HG03103 (cell line): ENCODE data around the gene NFX1.

Experiments used
- ATAC-seq: cut with Tn5 transposase; IDR thresholded peaks from one replicate; pipeline ENCODE4 v1.9.1; 2021; ENCODE audit warnings: low read depth; ENCODE audit not compliant: unreplicated experiment

NFX1 gene

DNA sequence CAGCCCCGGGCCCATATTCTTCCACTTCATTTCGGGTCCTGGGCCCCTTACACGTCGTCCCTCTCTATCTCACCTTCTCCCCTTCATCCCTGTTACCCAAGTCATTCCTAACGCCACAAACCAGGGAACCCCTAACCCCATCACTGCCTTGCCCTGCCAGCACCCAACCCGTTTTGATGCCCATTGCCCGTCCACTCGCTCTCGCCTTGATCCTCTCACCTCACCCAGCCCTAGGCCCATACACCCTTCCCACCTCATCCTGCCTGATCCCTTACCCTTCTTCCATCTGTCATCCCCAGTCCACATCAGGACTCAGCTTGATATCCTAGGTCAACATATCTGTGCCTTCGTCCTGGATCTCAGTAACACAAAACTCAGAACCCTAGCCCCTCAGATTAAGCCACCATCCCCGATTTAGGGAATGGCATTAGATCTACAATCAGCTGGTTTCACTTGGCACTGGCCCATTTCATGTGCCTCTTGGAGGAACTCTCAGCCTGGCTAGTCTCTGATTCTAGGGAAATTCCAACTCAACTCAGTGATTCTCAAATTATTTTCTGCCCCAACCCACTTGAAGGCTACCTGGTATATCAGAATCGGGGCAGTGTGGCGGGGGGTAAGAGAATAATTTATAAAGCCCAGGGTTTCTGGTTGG is 25.0 kb upstream of the NFX1 start:
- ATAC-seq = no peak

DNA sequence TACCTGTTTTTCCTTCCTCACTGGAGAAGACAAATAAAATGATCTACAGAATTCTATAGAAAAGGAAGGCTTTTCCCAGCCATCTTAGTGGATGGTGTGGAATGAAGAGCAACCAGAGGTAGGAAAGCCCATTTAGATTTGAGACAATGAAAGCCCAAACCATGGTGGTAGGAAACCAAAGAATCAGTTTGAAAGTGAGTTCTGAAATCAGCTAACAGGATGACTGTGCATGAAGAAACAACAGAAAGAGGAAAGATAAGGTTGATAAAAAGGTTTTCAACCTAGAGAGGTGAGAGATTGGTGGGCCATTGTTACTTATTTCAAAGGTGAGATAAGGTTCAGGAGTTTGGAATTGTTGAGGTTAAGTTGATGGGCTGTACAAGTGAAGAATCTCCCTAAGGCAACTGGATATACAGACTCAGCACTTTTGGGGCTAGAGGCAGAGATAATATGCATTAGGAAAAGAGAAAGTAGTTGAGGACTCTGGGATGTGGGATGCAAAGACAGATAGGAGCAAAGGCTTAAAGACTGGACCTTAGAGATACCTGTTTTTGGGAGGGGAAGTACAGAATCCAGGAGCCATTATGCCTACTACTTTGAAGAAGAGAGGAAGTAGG is 23.1 kb upstream of the NFX1 start:
- ATAC-seq = no peak

DNA sequence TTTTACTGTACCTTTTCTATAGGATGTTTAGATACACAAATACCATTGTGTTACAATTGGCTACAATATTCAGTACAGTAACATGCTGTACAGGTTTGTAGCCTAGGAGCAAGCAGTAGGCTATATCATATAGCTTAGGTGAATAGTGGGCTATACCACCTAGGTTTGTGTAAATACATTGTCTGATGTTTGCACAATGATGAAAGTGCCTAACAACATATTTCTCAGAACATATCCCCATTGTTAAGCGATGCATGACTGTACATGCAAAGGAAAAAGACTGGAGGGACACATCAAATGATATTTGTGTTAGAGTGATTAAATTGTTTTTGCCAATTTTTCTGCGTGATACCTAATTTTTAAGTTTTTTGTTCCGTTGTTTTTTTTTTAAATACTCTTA is 20.2 kb upstream of the NFX1 start:
- ATAC-seq = no peak

- ATAC-seq = no peak
These were observed 18.3 kb upstream of the NFX1 start for GRCh38 chr9:33272061-33272460.

DNA sequence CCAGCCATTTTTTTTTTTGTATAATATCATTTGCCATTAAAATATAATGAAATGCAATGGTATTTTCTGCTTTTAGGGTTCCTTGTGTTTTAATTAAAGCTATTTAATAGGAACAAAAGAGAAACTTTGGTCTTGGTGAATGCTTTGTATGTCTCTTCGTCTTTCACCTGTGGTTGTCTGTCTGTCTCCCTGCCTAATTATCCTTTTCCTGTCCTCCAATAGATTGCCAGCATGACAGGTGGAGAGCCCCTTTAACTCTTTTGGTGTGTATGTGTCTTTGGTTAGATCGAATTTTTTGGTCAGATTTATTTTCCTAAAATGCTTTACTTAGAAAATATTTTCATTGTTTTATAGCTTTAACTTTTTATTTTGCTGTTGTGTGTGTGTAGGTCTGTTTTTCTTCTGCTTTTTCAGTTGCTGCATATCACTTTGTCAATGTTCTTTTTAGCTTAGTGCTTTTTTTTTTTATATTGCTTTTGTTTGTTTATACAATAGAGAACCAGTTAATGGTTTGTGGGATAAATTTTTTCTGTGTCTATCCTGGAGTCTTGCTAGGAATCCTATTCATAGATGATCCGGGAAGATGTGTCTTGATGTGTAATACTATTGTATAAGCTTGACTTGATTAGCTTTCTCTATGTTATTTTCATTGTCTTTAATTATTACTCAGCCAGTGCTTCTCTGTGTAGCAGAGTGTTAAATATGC is 16.9 kb upstream of the NFX1 start:
- ATAC-seq = no peak

GRCh38 chr9:33273972-33274328 is 16.4 kb upstream of the NFX1 start:
- ATAC-seq = no peak

GRCh38 chr9:33277484-33277883 is 12.8 kb upstream of the NFX1 start:
- no peak for ATAC-seq

DNA sequence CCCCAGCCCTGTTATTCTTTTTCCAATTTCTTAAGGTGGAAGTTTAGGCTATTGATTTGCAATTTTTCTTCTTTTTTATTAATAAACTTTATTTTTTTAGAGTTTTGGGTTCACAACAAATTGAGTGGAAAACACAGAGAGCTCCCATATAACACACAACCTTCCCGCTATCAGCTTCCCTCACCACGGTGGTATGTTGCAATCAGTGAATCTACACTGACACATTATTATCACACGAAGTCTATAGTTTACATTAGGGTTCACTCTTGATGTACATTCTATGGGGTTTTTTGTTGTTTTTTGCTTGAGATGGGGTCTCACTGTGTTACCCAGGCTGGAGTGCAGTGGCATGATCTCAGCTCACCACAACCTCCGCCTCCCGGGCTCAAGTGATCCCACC is 4.8 kb upstream of the NFX1 start:
- no peak for ATAC-seq

DNA sequence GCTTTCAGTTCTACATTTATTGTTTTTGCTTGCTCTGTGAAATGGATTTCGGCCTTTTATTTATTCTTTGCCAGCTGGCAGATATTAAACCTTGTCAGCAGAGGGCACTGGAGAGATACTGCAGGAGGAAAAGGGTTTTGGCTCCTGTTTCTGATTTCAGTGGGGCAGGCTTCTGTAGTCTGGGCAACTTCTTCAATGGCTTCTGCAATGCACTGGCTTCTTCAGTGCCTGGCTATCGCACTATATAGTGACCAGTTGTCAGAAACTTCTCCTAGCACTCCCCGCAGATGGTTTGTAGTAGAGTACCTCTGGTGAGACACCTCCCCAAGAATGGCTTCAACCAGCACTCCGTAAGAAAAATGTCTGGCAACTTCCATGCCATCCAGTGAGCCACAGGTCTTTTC is 3.2 kb upstream of the NFX1 start:
- no peak for ATAC-seq

DNA sequence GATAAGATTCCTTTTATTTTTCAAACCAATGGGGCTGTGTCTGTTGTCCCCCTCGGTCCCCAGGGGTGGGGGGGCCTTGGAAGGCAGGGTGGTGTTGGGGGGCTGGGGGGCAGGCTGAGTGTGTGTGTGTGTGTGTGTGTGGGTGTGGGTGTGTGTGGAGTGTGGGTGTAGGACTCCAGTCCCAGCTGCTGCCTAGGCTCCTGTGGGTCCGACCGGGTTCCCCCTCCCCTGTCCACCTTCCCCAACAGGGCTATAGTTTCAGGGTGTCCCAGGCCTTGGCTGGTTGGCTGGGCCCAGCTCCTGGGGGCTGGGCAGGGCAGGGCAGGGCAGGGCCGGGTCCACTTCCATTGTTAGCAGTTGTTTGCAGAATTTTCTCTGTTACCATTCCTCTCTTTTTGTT is 2.1 kb upstream of the NFX1 start:
- ATAC-seq = no peak

DNA sequence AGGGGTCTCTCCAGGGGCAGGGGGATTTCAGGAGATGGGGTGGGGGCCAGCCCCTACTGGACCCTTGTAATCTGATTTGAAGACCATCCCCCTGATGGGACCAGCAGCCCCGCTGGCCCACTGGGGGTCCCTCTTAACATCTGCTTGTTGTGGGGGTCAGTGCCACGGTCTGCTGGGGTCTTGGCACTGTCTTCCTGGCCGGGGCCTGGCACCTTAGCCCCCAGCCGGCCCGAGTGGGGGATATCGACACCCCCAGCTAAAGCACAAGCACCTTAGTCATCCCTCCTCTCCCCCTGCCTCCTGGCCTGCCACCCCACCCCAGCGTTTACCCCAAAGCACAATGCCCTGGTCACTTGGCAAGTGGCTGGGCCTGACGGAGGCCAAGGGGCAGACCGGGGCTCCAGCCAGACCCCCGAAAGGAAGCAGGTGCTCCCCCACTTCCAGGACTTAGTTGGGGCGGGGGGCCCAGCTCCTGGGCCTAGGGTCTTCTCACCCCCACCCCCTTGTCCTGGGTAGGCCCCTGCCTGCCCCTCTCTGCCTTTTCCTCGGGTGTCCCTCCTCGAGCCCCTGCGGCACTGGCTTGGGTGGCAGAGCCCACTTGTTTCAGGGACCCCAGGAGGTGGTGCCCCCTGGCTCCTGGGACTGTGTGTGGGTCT is 1.4 kb upstream of the NFX1 start:
- no peak for ATAC-seq

- ATAC-seq = no peak
These were observed 820 bp upstream of the NFX1 start for GRCh38 chr9:33289496-33289895.

DNA sequence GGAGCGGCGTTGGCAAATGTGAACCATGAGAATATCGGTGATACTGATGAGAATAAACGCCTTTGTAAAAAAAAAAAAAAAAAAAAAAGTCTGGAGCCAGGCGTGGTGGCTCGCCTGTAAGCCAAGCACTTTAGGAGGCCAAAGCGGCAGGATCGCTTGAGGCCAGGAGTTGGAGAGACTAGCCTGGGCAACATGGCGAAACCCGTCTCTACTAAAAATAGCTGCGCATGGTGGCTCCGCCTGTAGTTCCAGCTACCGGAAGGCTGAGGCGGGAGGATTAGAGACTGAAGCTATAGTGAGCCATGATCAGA is 425 bp upstream of the NFX1 start:
- peak; percentile 23 for ATAC-seq

DNA sequence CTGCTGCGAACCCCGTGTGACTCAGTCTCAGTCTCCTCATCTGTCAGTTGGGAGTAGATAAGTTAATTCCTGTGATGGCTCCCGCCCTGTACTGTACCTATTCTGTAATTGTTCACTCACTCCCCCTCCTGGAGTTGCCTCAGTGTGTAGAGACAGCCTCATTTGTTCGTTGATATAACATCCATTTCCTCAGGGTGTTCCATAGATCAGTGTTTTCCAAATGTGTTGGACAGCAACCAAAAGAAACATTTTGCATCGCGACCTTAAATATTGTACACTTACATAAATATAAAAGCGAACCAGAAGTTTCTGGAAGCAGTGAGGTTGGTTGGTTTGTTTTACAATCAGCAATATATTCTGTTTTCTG is 698 bp downstream of the NFX1 start:
- ATAC-seq = no peak

DNA sequence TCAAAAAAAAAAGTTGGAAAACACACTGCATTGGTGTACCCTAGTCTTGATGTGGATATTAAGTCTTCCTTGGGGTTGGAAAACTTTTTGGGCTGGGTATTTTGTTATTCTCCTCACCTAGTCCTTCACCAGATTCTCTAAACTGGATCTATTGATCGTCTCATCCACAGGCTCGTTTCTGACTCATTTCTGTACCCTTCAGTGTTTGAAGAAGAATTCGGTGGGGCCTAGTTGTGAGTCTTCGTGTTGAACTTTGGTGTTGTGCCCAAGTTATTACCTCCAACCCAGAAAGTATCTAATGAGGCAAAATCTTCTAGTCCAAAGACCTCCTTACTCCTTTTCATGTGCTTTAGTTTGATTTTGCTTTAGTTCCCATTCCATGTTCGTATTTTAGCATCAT is 1.6 kb downstream of the NFX1 start:
- ATAC-seq = no peak

DNA sequence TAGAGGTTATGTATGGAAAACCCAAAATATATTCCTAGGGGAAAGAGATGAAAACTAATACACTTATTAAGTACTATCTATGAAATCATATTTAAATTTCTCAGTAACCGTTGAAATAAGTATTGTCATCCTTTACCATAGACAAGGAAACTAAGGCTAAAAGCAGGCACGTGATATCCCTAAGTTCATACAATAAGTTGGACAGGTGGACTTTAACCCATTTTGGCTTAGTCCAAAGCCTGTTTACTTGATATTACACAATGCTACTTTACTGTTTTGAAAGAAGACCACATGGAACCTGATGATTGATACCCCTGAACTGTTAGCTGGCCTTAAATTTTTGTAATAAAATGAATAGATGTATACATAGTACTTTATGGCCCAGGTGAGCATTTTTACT is 3.5 kb downstream of the NFX1 start:
- no peak for ATAC-seq

DNA sequence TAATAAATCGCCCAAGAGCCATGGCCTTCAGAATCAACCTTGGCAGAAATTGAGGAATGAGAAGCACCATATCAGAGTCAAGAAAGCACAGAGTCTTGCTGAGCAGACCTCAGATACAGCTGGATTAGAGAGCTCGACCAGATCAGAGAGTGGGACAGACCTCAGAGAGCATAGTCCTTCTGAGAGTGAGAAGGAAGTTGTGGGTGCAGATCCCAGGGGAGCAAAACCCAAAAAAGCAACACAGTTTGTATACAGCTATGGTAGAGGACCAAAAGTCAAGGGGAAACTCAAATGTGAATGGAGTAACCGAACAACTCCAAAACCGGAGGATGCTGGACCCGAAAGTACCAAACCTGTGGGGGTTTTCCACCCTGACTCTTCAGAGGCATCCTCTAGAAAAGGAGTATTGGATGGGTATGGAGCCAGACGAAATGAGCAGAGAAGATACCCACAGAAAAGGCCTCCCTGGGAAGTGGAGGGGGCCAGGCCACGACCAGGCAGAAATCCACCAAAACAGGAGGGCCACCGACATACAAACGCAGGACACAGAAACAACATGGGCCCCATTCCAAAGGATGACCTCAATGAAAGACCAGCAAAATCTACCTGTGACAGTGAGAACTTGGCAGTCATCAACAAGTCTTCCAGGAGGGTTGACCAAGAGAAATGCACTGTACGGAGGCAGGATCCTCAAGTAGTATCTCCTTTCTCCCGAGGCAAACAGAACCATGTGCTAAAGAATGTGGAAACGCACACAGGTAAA is 4.5 kb downstream of the NFX1 start:
- ATAC-seq = no peak

GRCh38 chr9:33295571-33295970 is 5.3 kb downstream of the NFX1 start:
- ATAC-seq = peak; percentile 41

GRCh38 chr9:33297432-33297831 is 7.1 kb downstream of the NFX1 start:
- peak; percentile 90 for ATAC-seq

DNA sequence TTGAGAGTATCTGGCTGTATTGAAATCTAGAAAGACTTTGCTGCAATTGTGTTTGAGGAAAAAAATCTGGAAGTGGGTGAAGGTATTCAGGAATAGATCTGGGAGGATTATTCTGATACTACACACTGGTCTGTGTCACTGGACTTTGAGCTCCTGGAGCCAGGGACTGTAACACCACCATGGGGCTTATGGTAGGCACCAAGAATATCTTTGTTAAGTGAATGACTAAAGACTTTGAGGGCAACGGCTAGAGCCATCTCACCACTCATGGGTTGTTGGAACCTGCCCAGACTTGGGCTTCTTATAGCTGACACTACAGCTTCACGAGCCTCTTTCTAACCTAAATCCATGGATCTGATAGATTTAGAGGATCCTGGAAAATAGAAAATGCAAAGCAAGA is 10.2 kb downstream of the NFX1 start:
- ATAC-seq = no peak

GRCh38 chr9:33304362-33304761 is 14.0 kb downstream of the NFX1 start:
- ATAC-seq = no peak
